Loucy (cell line): Measurements from ENCODE around the gene SLC2A11.

Experiments
- EZH2phosphoT487 ChIP-seq: fragments of 200-600 bp; IDR thresholded peaks from 2 replicates; pipeline ENCODE4 v1.6.1; 2018; ENCODE audit warnings: antibody characterized with exemption, mild to moderate bottlenecking, moderate library complexity, borderline replicate concordance
- TF ChIP-seq, protein P1 (sequence below): fragments of 200-600 bp; sonication (generic); conservative IDR thresholded peaks from 2 replicates; pipeline ENCODE4 v1.5.1; 2014; ENCODE audit warnings: mild to moderate bottlenecking, antibody characterized with exemption, low read length

DNA sequence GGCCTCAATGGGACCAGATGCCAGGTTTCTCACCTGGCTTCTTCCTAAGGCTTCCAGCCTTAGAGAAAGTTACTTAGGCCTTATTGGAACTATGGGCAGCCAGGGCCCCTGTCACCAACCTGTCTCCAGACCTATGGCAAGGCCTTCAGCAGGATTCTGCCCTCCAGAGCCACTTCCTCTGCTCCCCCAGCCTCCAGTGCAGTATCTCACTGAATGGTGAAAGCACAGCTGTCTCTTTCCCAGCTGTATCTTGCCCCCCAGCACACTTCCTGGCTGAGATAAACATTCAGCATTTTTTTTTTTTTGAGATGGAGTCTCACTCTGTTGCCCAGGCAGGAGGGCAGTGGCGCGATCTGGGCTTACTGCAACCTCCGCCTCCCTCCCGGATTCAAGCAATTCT, 1.5 kb downstream of the SLC2A11 start:
- TF ChIP-seq, protein P1, sequence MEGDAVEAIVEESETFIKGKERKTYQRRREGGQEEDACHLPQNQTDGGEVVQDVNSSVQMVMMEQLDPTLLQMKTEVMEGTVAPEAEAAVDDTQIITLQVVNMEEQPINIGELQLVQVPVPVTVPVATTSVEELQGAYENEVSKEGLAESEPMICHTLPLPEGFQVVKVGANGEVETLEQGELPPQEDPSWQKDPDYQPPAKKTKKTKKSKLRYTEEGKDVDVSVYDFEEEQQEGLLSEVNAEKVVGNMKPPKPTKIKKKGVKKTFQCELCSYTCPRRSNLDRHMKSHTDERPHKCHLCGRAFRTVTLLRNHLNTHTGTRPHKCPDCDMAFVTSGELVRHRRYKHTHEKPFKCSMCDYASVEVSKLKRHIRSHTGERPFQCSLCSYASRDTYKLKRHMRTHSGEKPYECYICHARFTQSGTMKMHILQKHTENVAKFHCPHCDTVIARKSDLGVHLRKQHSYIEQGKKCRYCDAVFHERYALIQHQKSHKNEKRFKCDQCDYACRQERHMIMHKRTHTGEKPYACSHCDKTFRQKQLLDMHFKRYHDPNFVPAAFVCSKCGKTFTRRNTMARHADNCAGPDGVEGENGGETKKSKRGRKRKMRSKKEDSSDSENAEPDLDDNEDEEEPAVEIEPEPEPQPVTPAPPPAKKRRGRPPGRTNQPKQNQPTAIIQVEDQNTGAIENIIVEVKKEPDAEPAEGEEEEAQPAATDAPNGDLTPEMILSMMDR, result no peak
- TF ChIP-seq EZH2phosphoT487, result no peak
